GM12878 (cell line): Measurements from ENCODE around the gene RAB12. TPM values are rescaled to one million over a fixed set of nuclear protein-coding genes. Genes with fewer than 3 reads are reported as not detected.

Source experiments
- ATAC-seq: fragments of 200-7000 bp; cut with Tn5 transposase; 3 replicates; pipeline ENCODE4 v1.9.1; 2020; ENCODE audit warnings: mild to moderate bottlenecking, moderate library complexity
- BruUV-seq: library from RNA; stranded (reverse); fragments of 400-500 nt; replicated peaks from 2 replicates; lab custom pipeline; 2021; lab: Mats Ljungman, UMichigan
- CTCF ChIA-PET: fragments of 300-600 bp; sonication (Branson Sonifier 250); formaldehyde crosslinking; extraction: SDS; loops from one replicate; lab custom pipeline; 2021; ENCODE audit warnings: inconsistent platforms; lab: Yijun Ruan, JAX
- POLR2A ChIA-PET: fragments of 350-600 bp; formaldehyde crosslinking; extraction: SDS; loops from one replicate; lab custom pipeline; 2021; ENCODE audit warnings: inconsistent platforms; lab: Charles Lee
- RAD21 ChIA-PET: fragments of 300-600 bp; sonication (Branson Sonifier 250); formaldehyde crosslinking; loops from one replicate; lab custom pipeline; 2023; ENCODE audit warnings: antibody characterized with exemption; ENCODE audit not compliant: unreplicated experiment; lab: Charles Lee
- SMC1A ChIA-PET: fragments of 300-600 bp; sonication (Branson Sonifier 250); formaldehyde crosslinking; loops from one replicate; lab custom pipeline; 2023; ENCODE audit not compliant: unreplicated experiment, uncharacterized antibody; lab: Charles Lee
- DNase-seq: peaks from one replicate; pipeline ENCODE4 v3.0.0-alpha.2; 2011; ENCODE audit warnings: low read depth, low spot score
- FAIRE-seq: peaks from 3 replicates; lab custom pipeline; 2011; peaks lifted over from hg19 to GRCh38; lab: Jason Lieb, UNC
- H2AFZ ChIP-seq: 2 replicates; pipeline ENCODE4 v1.6.0; 2011; ENCODE audit warnings: low read depth, low read length, control low read depth; ENCODE audit not compliant: control insufficient read depth
- H3K27ac ChIP-seq: 2 replicates; pipeline ENCODE4 v1.5.1; 2011; ENCODE audit warnings: control low read depth; ENCODE audit not compliant: control insufficient read depth, insufficient read depth
- H3K27me3 ChIP-seq, 2 experiments: replicated peaks in 1 of 2; 2 replicates each; pipeline versions ENCODE4 v1.6.0 to v1.6.1; 2011; ENCODE audit warnings: low read length in 1 of 2; ENCODE audit not compliant: control insufficient read depth in 2 of 2, insufficient read depth in 2 of 2
- H3K36me3 ChIP-seq, 2 experiments: 2 replicates each; pipeline ENCODE4 v1.5.1; 2011; ENCODE audit warnings: low read length in 1 of 2; ENCODE audit not compliant: control insufficient read depth in 2 of 2, insufficient read depth in 2 of 2
- H3K4me1 ChIP-seq: 2 replicates; pipeline ENCODE4 v1.6.1; 2011; ENCODE audit warnings: mild to moderate bottlenecking, low read length, moderate library complexity, mixed read lengths; ENCODE audit not compliant: control insufficient read depth, insufficient read depth
- H3K4me2 ChIP-seq: 2 replicates; pipeline ENCODE4 v1.6.0; 2011; ENCODE audit warnings: control low read depth; ENCODE audit not compliant: control insufficient read depth, insufficient read depth
- H3K4me3 ChIP-seq: fragments of 200-600 bp; sonication (generic); 2 replicates; pipeline ENCODE4 v1.5.1; 2016
- H3K79me2 ChIP-seq: 2 replicates; pipeline ENCODE4 v1.6.0; 2011; ENCODE audit warnings: low read length; ENCODE audit not compliant: control insufficient read depth, insufficient read depth
- H3K9ac ChIP-seq: 2 replicates; pipeline ENCODE4 v1.8.0; 2011; ENCODE audit warnings: low read length, control low read depth, mixed read lengths; ENCODE audit not compliant: control insufficient read depth, insufficient read depth
- H3K9me3 ChIP-seq: replicated peaks from 3 replicates; pipeline ENCODE4 v1.5.1; 2011; ENCODE audit warnings: mild to moderate bottlenecking, low read length; ENCODE audit not compliant: control insufficient read depth, insufficient read depth
- H4K20me1 ChIP-seq: 2 replicates; pipeline ENCODE4 v1.6.0; 2011; ENCODE audit not compliant: control insufficient read depth, insufficient read depth
- BMI1 ChIP-seq: fragments of 450-650 bp; IDR thresholded peaks from 2 replicates; pipeline ENCODE4 v1.6.1; 2016; ENCODE audit warnings: mild to moderate bottlenecking, moderate library complexity, borderline replicate concordance
- CBX3 ChIP-seq: fragments of 200-600 bp; sonication (generic); IDR thresholded peaks from 2 replicates; pipeline ENCODE4 v1.6.1; 2016; ENCODE audit warnings: low read depth, borderline replicate concordance
- CHD2 ChIP-seq: IDR thresholded peaks from 2 replicates; pipeline ENCODE4 v1.6.1; 2011; ENCODE audit warnings: low read depth, low read length, improper control_type of control experiment, borderline replicate concordance
- CHD4 ChIP-seq: fragments of 200-600 bp; sonication (generic); IDR thresholded peaks from 2 replicates; pipeline ENCODE4 v1.6.1; 2016; ENCODE audit warnings: mild to moderate bottlenecking
- ETV6 ChIP-seq, 2 experiments: fragments of 450-650 bp in 1 of 2; IDR thresholded peaks in 1 of 2; conservative IDR thresholded peaks in 1 of 2; 2 replicates each; pipeline ENCODE4 v1.6.1; 2014; ENCODE audit warnings: antibody characterized with exemption in 1 of 2, borderline replicate concordance in 1 of 2, low read depth in 1 of 2, mild to moderate bottlenecking in 1 of 2, moderate library complexity in 1 of 2
- IRF4 ChIP-seq: IDR thresholded peaks from 2 replicates; pipeline ENCODE4 v1.6.1; 2011; ENCODE audit warnings: low read depth, low read length
- MEF2B ChIP-seq: fragments of 450-650 bp; IDR thresholded peaks from 2 replicates; pipeline ENCODE4 v1.6.1; 2018; ENCODE audit warnings: mild to moderate bottlenecking, moderate library complexity; ENCODE audit not compliant: partially characterized antibody, poor library complexity, severe bottlenecking
- NFYA ChIP-seq: IDR thresholded peaks from 2 replicates; pipeline ENCODE4 v1.6.1; 2011; ENCODE audit warnings: low read depth, mild to moderate bottlenecking, low read length, improper control_type of control experiment, borderline replicate concordance
- PML ChIP-seq: IDR thresholded peaks from 2 replicates; pipeline ENCODE4 v1.6.1; 2012; ENCODE audit warnings: low read length, inconsistent platforms
- POLR2A ChIP-seq: IDR thresholded peaks from 2 replicates; pipeline ENCODE4 v1.6.1; 2011; ENCODE audit warnings: low read depth, mild to moderate bottlenecking, low read length
- ZBTB11 ChIP-seq: fragments of 450-650 bp; formaldehyde crosslinking; IDR thresholded peaks from 2 replicates; pipeline ENCODE4 v1.5.0; 2022; ENCODE audit warnings: mild to moderate bottlenecking, missing genetic modification characterization
- ZBTB40 ChIP-seq: fragments of 450-650 bp; IDR thresholded peaks from 2 replicates; pipeline ENCODE4 v1.6.1; 2016; ENCODE audit warnings: mild to moderate bottlenecking, moderate library complexity, borderline replicate concordance
- WGBS: methylation state at CpG from one replicate; pipeline ENCODE4 v1.1.6; 2016; ENCODE audit warnings: low lambda C conversion rate; ENCODE audit not compliant: insufficient replicate concordance, insufficient coverage; ENCODE audit errors: missing lambda C conversion rate; 5-methylcytosine and 5-hydroxymethylcytosine counted together
- in situ Hi-C: fragments of 300-500 bp; cut with MboI; formaldehyde crosslinking; loops from 9 replicates; pipeline ENCODE4 v1.14.3; 2018; ENCODE audit warnings: mixed read lengths
- intact Hi-C: fragments of 100-400 bp; cut with micrococcal nuclease; formaldehyde crosslinking; loops from one replicate; pipeline ENCODE4 v1.14.2; 2022; ENCODE audit not compliant: unreplicated experiment
- polyA plus RNA-seq, 11 experiments: library from polyadenylated mRNA; depleted of rRNA in 4 of 11; unstranded in 6 of 11; stranded (reverse) in 5 of 11; fragments of >200 nt; fragmentation: Nextera tagmentation in 4 of 11; fragmentation: Illumina TruSeq in 1 of 11; extraction: Ambion mirVana in 4 of 11; extraction: Trizol in 1 of 11; gene quantifications; 1 replicate in 1 of 11; 2 replicates in 10 of 11; pipeline versions ENCODE4 v1.2.1 to v1.2.3, GENCODE V29; 2011 to 2016; ENCODE audit warnings: inconsistent platforms in 2 of 11, missing spikeins in 2 of 11, low read depth in 1 of 11
- total RNA-seq, 4 experiments: library from RNA; depleted of rRNA in 3 of 4; stranded (reverse); fragments of >200 nt in 3 of 4; fragmentation: Illumina TruSeq in 1 of 4; extraction: Trizol in 1 of 4; gene quantifications; 2 replicates each; pipeline versions ENCODE4 v1.2.1 to v1.2.3, GENCODE V29; 2013 to 2021

The RAB12 gene
- total and polyA plus RNA-seq, 10 of the 15 experiments (the other 5 are each of a cell fraction or from before 2014, with no cell fraction given) = 0.71 to 29.8 (median 14.0) TPM

GRCh38 chr18:8562919-8563318 lies 46.3 kb upstream of the RAB12 start:
- CTCF ChIA-PET = no interaction called here
- Histone ChIP-seq H4K20me1 (no peaks in the 10 kb centered on the region), H3K27ac (no peak overlapping the region), H3K9ac (no peak overlapping the region), H3K9me3 (no peaks in the 10 kb centered on the region; the same call in 2 of the 3 replicates), H3K79me2 (no peaks in the 10 kb centered on the region), H3K4me2 (no peak overlapping the region), H2AFZ (no peak overlapping the region), H3K4me1 (no peaks in the 10 kb centered on the region), H3K36me3 (no peaks in the 10 kb centered on the region), H3K4me3 (no peak overlapping the region), H3K27me3 (no peaks in the 10 kb centered on the region)
- 18% methylated on average over 3 of the region's 3 CpGs for WGBS
- intact Hi-C loops = loop anchor here (1.0 kb wide), 1 partner anchor 39 kb away; no protein-coding TSS in a partner anchor
- SMC1A ChIA-PET = no interaction called here
- no peak for ATAC-seq
- RAD21 ChIA-PET = no interaction called here
- no peak for DNase-seq
- in situ Hi-C loops = no loop called here
- no peak for TF ChIP-seq POLR2A
- TF ChIP-seq ZBTB11 = no peak
- no peak for TF ChIP-seq CHD2
- TF ChIP-seq BMI1 = no peak
- TF ChIP-seq MEF2B = no peak
- no peak for TF ChIP-seq CHD4
- no peak for TF ChIP-seq IRF4
- no peak for TF ChIP-seq ZBTB40
- no peak for TF ChIP-seq PML
- TF ChIP-seq CBX3 = no peak
- TF ChIP-seq NFYA = no peak
- TF ChIP-seq ETV6 (conservative IDR thresholded peaks at IDR 0.05 in 1 of 2, IDR thresholded peaks at IDR 0.05 in 1 of 2; ENCODE audit: borderline replicate concordance in 1 of 2, low read depth in 1 of 2) = no peak
- BruUV-seq = no TSS peak
- POLR2A ChIA-PET = no interaction called here
- FAIRE-seq = no peak
